ENCODE data around the gene SERPINA7.

- TF ChIP-seq CTCF (IDR thresholded peaks at IDR 0.05 in 2 of 3, conservative IDR thresholded peaks at IDR 0.05 in 1 of 3; ENCODE audit: control insufficient read depth in 2 of 3, extremely low read depth in 1 of 3, insufficient read depth in 1 of 3, low read depth in 3 of 3, low read length in 3 of 3) (no peak), SREBF1 (IDR thresholded peaks at IDR 0.05; ENCODE audit: low read length) (no peak), ATF2 (IDR thresholded peaks at IDR 0.05; ENCODE audit: low read length) (no peak), SMC3 (IDR thresholded peaks at IDR 0.05; ENCODE audit: borderline replicate concordance, low read length) (no peak), POLR2AphosphoS5 (IDR thresholded peaks at IDR 0.05; ENCODE audit: low read length) (no peak)
Measured at GRCh38 chrX:106042296-106042695, 3.8 kb upstream of the SERPINA7 start.
